PC-3 (cell line): Measurements from ENCODE around the gene GATD1. TPM values are rescaled to one million over a fixed set of nuclear protein-coding genes. Genes with fewer than 3 reads are reported as not detected.

ENCODE experiments used
- ATAC-seq: fragments of 200-7000 bp; cut with Tn5 transposase; 2 replicates; pipeline ENCODE4 v1.9.1; 2020; ENCODE audit warnings: mild to moderate bottlenecking, moderate library complexity
- BruUV-seq: library from RNA; stranded (reverse); fragments of 400-500 nt; replicated peaks from 2 replicates; lab custom pipeline; 2021; lab: Mats Ljungman, UMichigan
- CTCF ChIA-PET: fragments of 300-600 bp; sonication (Branson Sonifier 250); formaldehyde crosslinking; loops from one replicate; lab custom pipeline; 2022; ENCODE audit warnings: antibody characterized with exemption; lab: Charles Lee
- POLR2A ChIA-PET: fragments of 300-600 bp; sonication (Branson Sonifier 250); formaldehyde crosslinking; loops from one replicate; lab custom pipeline; 2022; ENCODE audit warnings: antibody characterized with exemption; ENCODE audit not compliant: unreplicated experiment; lab: Charles Lee
- DNase-seq: peaks from one replicate; pipeline ENCODE4 v3.0.0-alpha.2; 2015
- H2AFZ ChIP-seq: fragments of 300-600 bp; sonication (generic); 2 replicates; pipeline ENCODE4 v1.6.0; 2016; ENCODE audit warnings: antibody characterized with exemption, low read length
- H3F3A ChIP-seq: fragments of 300-600 bp; sonication (generic); one replicate; pipeline ENCODE4 v1.6.0; 2017; ENCODE audit warnings: antibody characterized with exemption, low read length, control low read depth, mild to moderate bottlenecking; ENCODE audit not compliant: unreplicated experiment
- H3K27ac ChIP-seq: fragments of 300-600 bp; sonication (generic); 2 replicates; pipeline ENCODE4 v1.5.1; 2016; ENCODE audit warnings: mild to moderate bottlenecking, low read length
- H3K27me3 ChIP-seq: fragments of 300-600 bp; sonication (generic); 2 replicates; pipeline ENCODE4 v1.6.1; 2016; ENCODE audit warnings: low read length, mixed read lengths
- H3K36me3 ChIP-seq: fragments of 300-600 bp; sonication (generic); 2 replicates; pipeline ENCODE4 v1.6.1; 2016; ENCODE audit warnings: low read depth, mixed run types, low read length, mixed read lengths
- H3K4me1 ChIP-seq: fragments of 300-600 bp; sonication (generic); 2 replicates; pipeline ENCODE4 v1.5.1; 2016; ENCODE audit warnings: low read length; ENCODE audit not compliant: insufficient read depth
- H3K4me2 ChIP-seq: fragments of 300-600 bp; sonication (generic); 2 replicates; pipeline ENCODE4 v1.6.0; 2016; ENCODE audit warnings: low read length
- H3K4me3 ChIP-seq: fragments of 300-600 bp; sonication (generic); 2 replicates; pipeline ENCODE4 v1.5.1; 2016; ENCODE audit warnings: mild to moderate bottlenecking, low read length, mixed read lengths
- H3K79me2 ChIP-seq: fragments of 300-600 bp; sonication (generic); 2 replicates; pipeline ENCODE4 v1.6.1; 2017; ENCODE audit warnings: low read length, mixed read lengths
- H3K9ac ChIP-seq: fragments of 300-600 bp; sonication (generic); 2 replicates; pipeline ENCODE4 v1.6.0; 2016; ENCODE audit warnings: mild to moderate bottlenecking, low read length
- H3K9me2 ChIP-seq: fragments of 300-600 bp; sonication (generic); replicated peaks from 2 replicates; pipeline ENCODE4 v1.6.1; 2016; ENCODE audit warnings: mixed run types, low read length, mixed read lengths
- H3K9me3 ChIP-seq: fragments of 300-600 bp; sonication (generic); 2 replicates; pipeline ENCODE4 v1.6.1; 2016; ENCODE audit warnings: low read length, mixed read lengths
- H4K20me1 ChIP-seq: fragments of 300-600 bp; sonication (generic); 2 replicates; pipeline ENCODE4 v1.6.1; 2016; ENCODE audit warnings: low read length, mixed read lengths
- EZH2 ChIP-seq: fragments of 300-600 bp; sonication (generic); IDR thresholded peaks from one replicate; pipeline ENCODE4 v1.6.1; 2017; ENCODE audit warnings: antibody characterized with exemption, mild to moderate bottlenecking, low read length; ENCODE audit not compliant: unreplicated experiment
- intact Hi-C: fragments of 100-400 bp; cut with micrococcal nuclease; formaldehyde crosslinking; loops from 2 replicates; pipeline ENCODE4 v1.9.0; 2023
- total RNA-seq: library from RNA; depleted of rRNA; stranded (reverse); fragments of >200 nt; gene quantifications from 2 replicates; pipeline ENCODE4 v1.2.3, GENCODE V29; 2014; rRNA removed
- TF ChIP-seq, protein P1 (sequence below): fragments of 300-600 bp; sonication (generic); conservative IDR thresholded peaks from 2 replicates; pipeline ENCODE4 v1.5.1; 2017; ENCODE audit warnings: antibody characterized with exemption, low read depth, mild to moderate bottlenecking, low read length

GATD1 gene
- total RNA-seq, 1 experiment from 2014 or later = 39.7 TPM

GRCh38 chr11:719214-720016, 57.9 kb downstream of the GATD1 start:
- no peak for ATAC-seq
- Histone ChIP-seq H3K9me3 (no peaks in the 10 kb centered on the region), H3K79me2 (peaks cover 16% of the 10 kb centered on the region), H3K36me3 (peaks cover 6% of the 10 kb centered on the region; the same call in 1 of the 2 replicates), H3K27me3 (no peaks in the 10 kb centered on the region), H3K4me2 (no peak overlapping the region), H3K4me3 (no peak overlapping the region), H3F3A (no peaks in the 10 kb centered on the region), H3K4me1 (no peaks in the 10 kb centered on the region), H3K27ac (no peak overlapping the region), H4K20me1 (no peaks in the 10 kb centered on the region), H2AFZ (no peak overlapping the region), H3K9me2 (no peaks in the 10 kb centered on the region), H3K9ac (no peak overlapping the region)
- intact Hi-C loops = no loop called here
- CTCF ChIA-PET = no interaction called here
- POLR2A ChIA-PET = no interaction called here
- no peak for DNase-seq
- TF ChIP-seq EZH2 = no peak
- TF ChIP-seq, protein P1, sequence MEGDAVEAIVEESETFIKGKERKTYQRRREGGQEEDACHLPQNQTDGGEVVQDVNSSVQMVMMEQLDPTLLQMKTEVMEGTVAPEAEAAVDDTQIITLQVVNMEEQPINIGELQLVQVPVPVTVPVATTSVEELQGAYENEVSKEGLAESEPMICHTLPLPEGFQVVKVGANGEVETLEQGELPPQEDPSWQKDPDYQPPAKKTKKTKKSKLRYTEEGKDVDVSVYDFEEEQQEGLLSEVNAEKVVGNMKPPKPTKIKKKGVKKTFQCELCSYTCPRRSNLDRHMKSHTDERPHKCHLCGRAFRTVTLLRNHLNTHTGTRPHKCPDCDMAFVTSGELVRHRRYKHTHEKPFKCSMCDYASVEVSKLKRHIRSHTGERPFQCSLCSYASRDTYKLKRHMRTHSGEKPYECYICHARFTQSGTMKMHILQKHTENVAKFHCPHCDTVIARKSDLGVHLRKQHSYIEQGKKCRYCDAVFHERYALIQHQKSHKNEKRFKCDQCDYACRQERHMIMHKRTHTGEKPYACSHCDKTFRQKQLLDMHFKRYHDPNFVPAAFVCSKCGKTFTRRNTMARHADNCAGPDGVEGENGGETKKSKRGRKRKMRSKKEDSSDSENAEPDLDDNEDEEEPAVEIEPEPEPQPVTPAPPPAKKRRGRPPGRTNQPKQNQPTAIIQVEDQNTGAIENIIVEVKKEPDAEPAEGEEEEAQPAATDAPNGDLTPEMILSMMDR = no peak
- no TSS peak for BruUV-seq

Other genes with a start within 250 kb of the GATD1 start
- gene HRAS, start 241.9 kb downstream of the GATD1 start, total RNA-seq = 128 and 167 TPM in 2 replicates
- gene LRRC56, start 240.0 kb downstream of the GATD1 start, total RNA-seq = 1.0 and 1.5 TPM in 2 replicates
- 1.4 and 2.4 TPM in 2 replicates for gene LMNTD2, start 216.7 kb downstream of the GATD1 start, total RNA-seq
- 58.6 and 79.7 TPM in 2 replicates for gene RASSF7, start 216.5 kb downstream of the GATD1 start, total RNA-seq
- 41.4 and 52.4 TPM in 2 replicates for gene PHRF1, start 201.0 kb downstream of the GATD1 start, total RNA-seq
- 80.8 and 95.7 TPM in 2 replicates for gene IRF7, start 161.5 kb downstream of the GATD1 start, total RNA-seq
- gene CDHR5, start 152.5 kb downstream of the GATD1 start, total RNA-seq = not detected in 2 replicates
- gene SCT, start 150.3 kb downstream of the GATD1 start, total RNA-seq = 2.2 TPM in 1 of 2 replicates, not detected in the other
- 0.11 TPM in 1 of 2 replicates, not detected in the other for gene DRD4, start 140.2 kb downstream of the GATD1 start, total RNA-seq
- gene DEAF1, start 82.3 kb downstream of the GATD1 start, total RNA-seq = 31.9 and 42.8 TPM in 2 replicates
- 10.8 and 16.2 TPM in 2 replicates for gene TMEM80, start 81.7 kb downstream of the GATD1 start, total RNA-seq
- 127 and 200 TPM in 2 replicates for gene EPS8L2, start 71.3 kb downstream of the GATD1 start, total RNA-seq
- 287 and 326 TPM in 2 replicates for gene TALDO1, start 30.0 kb downstream of the GATD1 start, total RNA-seq
- not detected in 2 replicates for gene CEND1, start 12.6 kb upstream of the GATD1 start, total RNA-seq
- gene SLC25A22, start 20.8 kb upstream of the GATD1 start, total RNA-seq = 32.7 and 42.3 TPM in 2 replicates
- 11.7 and 14.9 TPM in 2 replicates for gene PIDD1, start 27.7 kb upstream of the GATD1 start, total RNA-seq
- gene RPLP2, start 32.5 kb upstream of the GATD1 start, total RNA-seq = 897 and 964 TPM in 2 replicates
- 40.2 and 41.4 TPM in 2 replicates for gene PNPLA2, start 41.4 kb upstream of the GATD1 start, total RNA-seq
- 10.6 and 19.8 TPM in 2 replicates for gene CRACR2B, start 50.4 kb upstream of the GATD1 start, total RNA-seq
- 469 and 490 TPM in 2 replicates for gene CD151, start 55.5 kb upstream of the GATD1 start, total RNA-seq
- 661 and 1,148 TPM in 2 replicates for gene POLR2L, start 65.0 kb upstream of the GATD1 start, total RNA-seq
- 121 and 138 TPM in 2 replicates for gene TSPAN4, start 65.4 kb upstream of the GATD1 start, total RNA-seq
- gene CHID1, start 133.3 kb upstream of the GATD1 start, total RNA-seq = 70.2 and 116 TPM in 2 replicates
- gene AP2A2, start 148.4 kb upstream of the GATD1 start, total RNA-seq = 29.6 and 42.8 TPM in 2 replicates